ELF-1 (cell line): ENCODE results near the gene ZDHHC14.
"Not testable (repeated sequence)": the region's sequence is repeated elsewhere in the genome, so short reads cannot be mapped to it uniquely, and the experiment has no call there.

Experiments
- DNase-seq: peaks from one replicate; pipeline ENCODE4 v3.0.0-alpha.2; 2016; ENCODE audit warnings: low read depth, low spot score

The ZDHHC14 gene

DNA sequence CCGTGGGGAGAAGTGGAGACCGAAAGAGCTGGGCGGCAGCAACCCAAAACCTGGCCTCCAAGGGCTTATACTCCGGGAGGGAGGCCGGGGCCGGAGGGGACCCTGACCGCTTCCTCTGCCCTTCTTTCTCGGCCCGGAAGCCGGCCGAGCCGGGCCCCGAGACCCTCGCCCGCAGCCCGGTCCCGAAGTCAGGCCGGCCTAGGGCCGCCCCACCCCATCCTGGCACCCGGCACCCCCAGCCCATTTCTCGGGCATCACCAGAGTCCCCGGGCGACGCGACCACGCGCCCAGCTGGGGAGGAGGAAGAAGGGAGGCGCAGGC is 572 bp upstream of the ZDHHC14 start:
- peak; percentile 46 for DNase-seq

DNA sequence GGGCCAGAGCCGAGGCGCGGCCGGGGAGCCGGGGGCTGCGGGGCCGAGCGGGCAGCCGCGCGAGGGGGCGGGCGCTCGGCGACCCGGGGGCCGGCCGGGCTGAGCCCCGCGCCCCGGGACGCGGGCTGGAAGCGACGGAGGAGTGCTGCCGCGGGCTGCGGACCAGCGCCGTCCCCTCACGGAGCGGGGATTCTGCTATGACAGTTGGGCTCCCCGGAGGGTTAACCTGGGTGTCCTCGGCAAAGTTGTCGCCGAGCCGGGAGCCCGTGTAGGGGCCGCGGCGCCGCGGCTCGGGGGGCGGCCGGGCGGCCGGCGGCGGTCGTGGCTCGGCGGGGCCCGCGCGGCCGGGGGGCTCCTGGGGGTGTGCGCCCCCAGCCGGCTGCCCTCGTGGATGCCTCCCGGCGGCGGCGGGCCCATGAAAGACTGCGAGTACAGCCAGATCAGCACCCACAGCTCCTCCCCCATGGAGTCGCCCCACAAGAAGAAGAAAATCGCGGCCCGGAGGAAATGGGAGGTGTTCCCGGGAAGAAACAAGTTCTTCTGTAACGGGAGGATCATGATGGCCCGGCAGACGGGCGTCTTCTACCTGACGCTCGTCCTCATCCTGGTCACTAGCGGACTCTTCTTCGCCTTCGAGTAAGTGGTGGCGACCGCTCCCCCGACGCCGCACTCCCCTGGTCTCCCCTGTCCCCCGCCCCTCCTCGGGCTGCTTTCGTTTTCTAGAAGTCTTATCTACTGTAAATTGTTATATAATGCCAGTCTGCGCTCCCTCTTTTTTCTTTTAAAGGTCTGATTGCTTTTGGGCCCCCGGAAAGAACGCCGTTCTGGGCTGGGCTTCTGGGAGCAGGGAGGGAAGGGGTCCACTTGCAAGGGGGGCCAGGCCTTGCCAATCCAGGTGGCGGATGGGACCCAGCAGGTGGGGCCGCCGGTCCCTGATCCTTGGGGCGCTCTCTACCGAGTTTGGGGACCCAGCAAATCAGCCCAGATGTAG is 936 bp downstream of the ZDHHC14 start:
- DNase-seq: no peak

DNA sequence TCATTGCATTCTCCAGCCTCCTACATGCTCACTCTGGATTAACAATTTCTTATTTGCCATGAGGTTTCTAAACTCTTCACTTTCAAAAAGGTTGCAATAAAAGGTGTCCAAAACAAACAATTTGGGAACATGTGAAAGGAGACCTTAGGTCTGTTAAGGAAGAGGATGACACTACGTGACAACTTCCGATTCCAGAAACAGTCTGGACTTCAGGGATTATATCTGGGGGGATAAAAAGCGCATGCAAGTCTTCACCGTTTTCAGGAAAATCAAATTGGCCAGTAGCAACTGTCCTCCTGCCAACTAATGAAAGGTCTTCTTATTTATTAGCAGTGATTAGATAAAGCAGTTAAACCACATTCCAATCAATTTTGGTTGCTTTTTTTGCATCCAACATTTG is 1.8 kb downstream of the ZDHHC14 start:
- DNase-seq: no peak

DNA sequence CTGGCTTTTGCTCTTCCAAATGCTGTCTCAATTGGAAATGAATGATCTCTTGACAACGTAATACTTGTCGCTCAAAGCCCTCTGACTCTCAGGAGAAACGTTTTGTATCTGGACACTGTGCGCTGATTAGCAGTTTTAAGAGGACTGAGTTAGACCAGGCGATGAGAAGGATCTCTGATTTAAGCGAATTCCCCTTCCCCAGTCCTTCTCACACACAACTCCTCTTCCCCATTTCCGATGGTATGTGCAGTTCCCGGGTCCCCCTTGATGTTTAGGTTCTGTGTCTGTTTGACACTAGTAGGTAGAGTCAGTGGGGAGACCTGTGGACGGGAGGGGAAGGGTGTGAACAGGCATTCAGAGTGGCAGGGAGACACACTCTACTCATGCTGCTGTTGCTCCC is 2.5 kb downstream of the ZDHHC14 start:
- no peak for DNase-seq

- not testable (repeated sequence) for DNase-seq
Observed at GRCh38 chr6:157384962-157385361, 4.0 kb downstream of the ZDHHC14 start.

DNA sequence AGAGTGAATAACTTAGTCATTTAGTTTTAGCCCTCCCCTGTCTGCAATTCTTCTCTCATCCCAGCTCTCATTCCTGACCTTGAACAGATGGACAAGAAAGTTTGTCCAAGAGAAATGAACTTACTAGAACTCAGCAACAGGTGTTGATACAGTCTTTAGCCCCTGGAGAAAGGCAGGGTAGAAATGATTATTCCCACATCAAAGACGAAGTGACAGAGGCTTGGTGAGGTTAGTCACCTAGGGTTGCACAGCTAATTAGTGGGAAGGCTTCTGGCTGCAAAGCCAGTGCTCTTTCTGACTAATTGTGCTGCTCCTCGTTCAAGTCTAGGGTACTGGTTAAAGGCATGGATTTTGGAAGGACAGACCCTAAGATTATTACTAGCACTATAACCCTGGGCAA is 4.5 kb downstream of the ZDHHC14 start:
- DNase-seq: no peak

- DNase-seq: no peak
Observed at GRCh38 chr6:157386023-157386422, 5.0 kb downstream of the ZDHHC14 start.

- no peak for DNase-seq
Observed at GRCh38 chr6:157386454-157386853, 5.5 kb downstream of the ZDHHC14 start.

GRCh38 chr6:157388924-157389323 is 7.9 kb downstream of the ZDHHC14 start:
- no peak for DNase-seq

DNA sequence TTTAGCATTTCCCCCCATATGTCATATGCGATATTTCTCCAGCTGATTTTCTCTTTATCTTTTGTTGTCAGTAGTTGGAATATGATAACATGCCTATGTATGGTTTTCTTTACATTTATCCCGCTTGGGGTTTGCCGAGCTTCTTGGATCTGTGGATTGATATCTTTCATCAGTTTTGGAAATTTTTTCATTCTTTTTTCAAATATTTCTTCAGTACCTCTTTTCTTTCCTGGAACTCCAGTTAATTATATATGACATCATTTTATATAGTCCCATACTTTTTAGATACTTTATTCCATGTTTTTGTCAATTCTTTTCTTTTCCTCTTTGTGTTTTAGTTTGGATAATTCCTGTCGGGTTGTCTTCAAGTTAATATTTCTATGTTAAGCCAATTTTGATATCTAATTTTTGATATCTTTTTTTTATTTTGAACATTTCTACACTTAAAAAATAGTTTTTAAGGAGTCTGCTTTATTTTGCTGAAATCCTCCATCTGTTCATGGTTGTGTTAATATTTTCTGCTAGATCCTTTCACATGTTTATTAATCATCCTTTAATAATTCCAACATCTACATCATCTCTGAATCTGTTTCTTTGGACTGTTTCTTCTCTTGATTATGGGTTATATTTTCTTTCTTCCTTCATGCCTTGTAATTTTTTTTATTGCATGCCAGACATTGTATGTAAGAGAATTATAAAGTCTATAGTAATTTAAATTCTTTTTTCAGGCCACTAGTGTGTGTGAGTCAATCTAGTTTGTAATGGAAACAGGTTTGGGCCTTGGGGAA is 9.5 kb downstream of the ZDHHC14 start:
- no peak for DNase-seq

- DNase-seq: no peak
Observed at GRCh38 chr6:157392927-157393668, 12.1 kb downstream of the ZDHHC14 start.

- DNase-seq: no peak
Observed at GRCh38 chr6:157393669-157394327, 12.8 kb downstream of the ZDHHC14 start.

DNA sequence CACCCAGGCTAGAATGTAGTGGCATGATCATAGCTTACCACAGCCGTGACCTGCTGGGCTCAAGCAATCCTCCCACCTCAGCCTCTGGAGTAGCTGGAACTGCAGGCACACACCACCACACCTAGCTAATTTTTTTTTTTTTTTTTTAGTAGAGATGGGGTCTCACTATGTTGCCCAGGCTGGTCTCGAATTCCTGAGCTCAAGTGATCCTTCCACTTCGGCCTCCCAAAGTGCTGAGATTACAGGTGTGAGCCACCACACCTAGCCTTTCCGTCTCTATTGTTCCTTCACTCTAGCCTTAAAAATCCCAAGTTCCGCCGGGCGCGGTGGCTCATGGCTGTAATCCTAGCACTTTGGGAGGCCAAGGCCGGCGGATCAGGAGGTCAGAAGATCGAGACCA is 14.2 kb downstream of the ZDHHC14 start:
- DNase-seq: not testable (repeated sequence)

DNA sequence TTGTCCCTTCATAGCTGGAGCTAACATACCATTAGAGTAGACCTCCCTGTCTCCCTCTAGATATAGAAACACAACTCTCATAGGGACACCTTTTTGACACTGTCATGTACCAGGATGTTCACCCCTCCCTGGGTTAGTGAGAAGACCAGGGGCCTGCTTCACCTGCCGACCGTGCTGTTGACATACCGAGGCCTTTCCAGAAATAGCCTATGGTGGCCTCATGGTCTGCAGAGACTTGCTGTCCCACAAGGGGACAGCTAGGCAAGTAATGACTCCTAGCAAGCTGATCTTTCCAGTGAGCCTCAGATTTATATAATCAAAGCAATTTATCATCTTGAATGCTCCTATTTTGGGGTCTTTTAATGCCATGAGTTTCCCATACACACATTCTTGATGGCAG is 15.0 kb downstream of the ZDHHC14 start:
- DNase-seq: no peak

DNA sequence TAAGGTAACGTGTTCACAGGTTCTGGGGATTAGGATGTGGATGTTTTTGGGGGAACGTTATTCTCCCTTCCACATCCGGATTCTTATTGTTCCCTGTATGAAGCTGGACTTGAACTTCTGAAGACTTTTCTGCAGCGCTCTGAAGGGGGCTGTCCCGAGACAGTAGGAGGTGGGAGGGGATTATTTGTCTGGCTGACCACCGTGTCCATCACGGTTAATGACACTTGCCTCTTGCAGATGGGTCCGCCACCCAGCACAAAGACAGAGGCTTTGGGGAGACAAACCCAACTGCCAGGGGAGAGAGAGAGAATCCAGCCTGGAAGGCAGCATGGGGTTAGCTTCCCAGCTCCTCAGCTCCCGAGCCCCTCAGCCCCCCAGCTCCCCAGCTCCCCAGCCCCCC is 16.7 kb downstream of the ZDHHC14 start:
- no peak for DNase-seq

DNA sequence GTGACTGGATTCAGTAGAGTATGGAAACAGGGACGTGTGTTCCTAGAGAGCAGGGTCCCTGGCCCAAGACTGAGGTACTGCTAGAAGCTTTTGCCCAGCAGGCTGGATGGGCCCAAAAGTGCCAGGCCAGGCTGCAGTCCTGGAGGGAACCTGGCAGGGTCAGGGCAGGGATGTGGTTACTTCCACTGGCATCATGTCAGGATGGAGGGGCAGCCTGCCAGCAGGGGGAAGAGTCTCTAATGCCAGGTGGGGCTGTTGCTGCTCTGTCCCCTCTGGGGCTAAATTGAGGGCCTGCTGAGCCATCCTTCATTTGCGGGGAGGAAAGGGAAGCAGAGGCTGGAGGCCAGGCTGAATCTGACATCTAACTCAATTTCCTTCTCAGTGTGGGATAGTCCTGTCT is 17.2 kb downstream of the ZDHHC14 start:
- DNase-seq: no peak

- DNase-seq: no peak
Observed at GRCh38 chr6:157400676-157401075, 19.7 kb downstream of the ZDHHC14 start.

GRCh38 chr6:157401734-157402338 is 20.8 kb downstream of the ZDHHC14 start:
- no peak for DNase-seq

GRCh38 chr6:157402996-157403685 is 22.2 kb downstream of the ZDHHC14 start:
- DNase-seq: no peak

DNA sequence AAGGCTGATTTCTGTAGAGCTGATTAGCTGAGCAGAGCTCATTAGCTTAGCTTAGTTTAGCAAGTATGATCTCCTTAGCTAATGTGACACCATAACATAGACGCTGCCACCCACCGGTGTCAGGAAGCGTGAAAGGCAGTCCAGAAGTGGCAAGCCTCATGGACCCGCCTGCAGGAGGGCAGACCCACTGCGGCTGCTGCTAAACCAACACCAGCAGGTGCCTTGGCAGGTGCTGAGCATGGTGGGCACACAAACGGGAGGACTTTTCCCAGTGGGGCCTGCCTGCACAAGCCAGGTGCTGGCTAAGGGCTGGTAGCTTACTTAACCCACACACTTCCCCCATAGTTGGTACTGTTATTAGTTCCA is 22.7 kb downstream of the ZDHHC14 start:
- no peak for DNase-seq

DNA sequence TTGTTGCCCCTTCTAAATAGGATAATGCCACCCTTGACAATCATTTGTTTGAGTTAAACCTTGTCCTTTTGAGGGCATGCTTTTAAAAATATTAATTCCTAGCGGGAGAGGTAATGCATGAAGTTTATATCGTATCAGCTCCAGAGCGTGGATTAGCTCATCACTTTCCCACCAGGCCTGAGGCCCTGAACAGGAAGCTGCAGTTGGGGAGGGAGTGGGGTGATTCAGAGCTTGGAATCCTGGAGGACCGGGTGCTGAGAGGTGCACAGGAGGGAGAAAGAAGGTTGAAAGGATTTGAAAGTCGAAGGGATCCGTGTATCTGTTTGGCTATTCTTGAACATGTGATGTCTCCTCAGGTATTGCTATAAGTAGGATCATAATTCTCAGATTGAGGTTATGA is 25.0 kb downstream of the ZDHHC14 start:
- DNase-seq: no peak
